GM19239 (cell line): ENCODE measurements around the gene SMIM36.
"Not testable (repeated sequence)": the region's sequence is repeated elsewhere in the genome, so short reads cannot be mapped to it uniquely, and the experiment has no call there.

Experiments used
- DNase-seq: peaks from one replicate; pipeline ENCODE4 v3.0.0; 2011; ENCODE audit warnings: low spot score; ENCODE audit not compliant: insufficient read length
- FAIRE-seq: peaks from 2 replicates; lab custom pipeline; 2011; peaks lifted over from hg19 to GRCh38; lab: Jason Lieb, UNC

The SMIM36 gene

DNA sequence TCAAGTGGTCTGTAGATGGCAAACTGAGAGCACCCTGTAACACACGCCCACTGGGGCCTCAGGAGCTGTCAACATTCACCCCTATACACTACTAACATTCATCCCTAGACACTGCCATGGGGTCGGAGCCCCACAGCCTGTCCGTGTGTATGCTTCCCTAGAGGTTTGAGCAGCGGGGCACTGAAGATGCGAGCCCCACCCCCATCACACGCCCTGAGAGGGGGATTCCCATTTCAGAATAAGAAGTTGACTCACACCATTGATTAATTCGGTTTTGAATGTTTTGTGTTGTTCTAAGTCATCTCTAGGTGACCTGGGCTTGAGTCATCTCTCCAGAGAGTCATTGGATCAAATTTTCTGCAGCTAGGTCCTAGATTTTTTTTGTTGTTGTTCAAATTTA is 52.3 kb downstream of the SMIM36 start:
- DNase-seq, result no peak
- FAIRE-seq, result no peak

DNA sequence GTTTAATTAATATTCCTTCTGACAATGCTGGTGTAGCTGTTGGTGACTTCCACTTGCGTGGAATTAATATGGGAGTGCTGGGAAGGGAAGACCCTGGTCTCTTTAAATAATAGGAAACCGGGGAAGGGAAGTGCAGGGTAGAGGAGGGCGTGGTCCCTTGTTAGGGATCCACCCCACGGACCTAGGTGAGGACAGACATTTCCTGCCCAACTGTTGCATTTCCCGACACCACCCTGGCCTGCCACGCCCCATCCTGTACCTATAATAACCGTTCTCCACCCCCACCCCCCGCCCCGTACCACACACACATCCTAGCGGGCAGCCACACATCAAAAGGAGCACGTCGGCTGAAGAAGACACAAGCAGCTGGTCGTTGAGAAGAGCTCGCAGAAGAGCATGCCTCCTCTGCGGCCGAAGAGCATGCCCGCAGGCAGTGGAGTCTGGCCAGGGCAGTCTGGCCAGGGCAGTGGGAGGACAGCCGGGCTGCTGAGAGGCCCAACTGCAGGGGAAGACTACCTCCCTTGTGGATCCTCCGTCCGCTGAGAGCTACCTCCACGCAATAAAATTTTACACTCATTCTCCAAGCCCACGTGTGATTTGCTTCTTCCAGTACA is 52.9 kb downstream of the SMIM36 start:
- FAIRE-seq (no peak), DNase-seq (no peak)

DNA sequence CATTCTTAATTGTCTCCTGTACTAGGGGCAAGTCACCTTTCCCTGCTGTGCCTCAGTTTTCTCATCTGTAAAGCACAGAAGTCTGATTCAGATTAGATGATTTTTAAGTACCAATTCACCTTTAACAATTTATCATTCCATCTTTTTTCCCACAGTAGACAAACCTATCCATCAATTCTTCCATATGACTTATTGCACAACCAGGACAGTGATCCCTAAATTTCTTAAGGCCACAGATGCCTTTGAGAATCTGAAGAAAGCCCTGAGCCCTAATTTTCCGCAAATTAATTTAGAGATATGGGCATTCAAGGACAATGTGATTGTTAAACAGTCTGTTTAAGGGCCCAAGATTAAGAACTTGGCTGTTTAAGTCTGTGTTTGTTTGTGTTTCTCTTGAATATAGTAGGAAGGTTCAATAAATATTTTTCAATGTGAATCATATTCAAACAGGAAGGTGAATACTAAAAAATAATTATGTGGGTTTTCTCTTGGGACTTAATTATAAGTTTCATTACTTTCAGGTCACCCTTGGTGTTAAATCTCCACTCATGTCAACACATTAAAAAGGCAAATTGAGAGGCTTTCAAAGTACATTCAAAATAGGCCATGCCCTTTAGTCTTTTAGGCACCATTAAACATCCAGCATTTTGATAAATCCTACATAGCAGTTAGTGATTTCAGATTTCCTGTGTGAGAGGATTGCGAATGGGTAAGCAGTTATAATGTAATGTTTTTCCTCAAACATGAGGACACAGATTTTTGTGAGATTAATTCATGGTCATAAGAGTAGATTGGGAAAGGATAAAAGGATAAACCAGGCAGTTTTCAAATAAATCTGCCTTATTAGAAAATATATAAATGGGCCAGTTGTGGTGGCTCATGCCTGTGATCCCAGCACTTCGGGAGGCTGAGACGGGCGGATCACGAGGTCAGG is 54.7 kb downstream of the SMIM36 start:
- DNase-seq (no peak), FAIRE-seq (no peak)

DNA sequence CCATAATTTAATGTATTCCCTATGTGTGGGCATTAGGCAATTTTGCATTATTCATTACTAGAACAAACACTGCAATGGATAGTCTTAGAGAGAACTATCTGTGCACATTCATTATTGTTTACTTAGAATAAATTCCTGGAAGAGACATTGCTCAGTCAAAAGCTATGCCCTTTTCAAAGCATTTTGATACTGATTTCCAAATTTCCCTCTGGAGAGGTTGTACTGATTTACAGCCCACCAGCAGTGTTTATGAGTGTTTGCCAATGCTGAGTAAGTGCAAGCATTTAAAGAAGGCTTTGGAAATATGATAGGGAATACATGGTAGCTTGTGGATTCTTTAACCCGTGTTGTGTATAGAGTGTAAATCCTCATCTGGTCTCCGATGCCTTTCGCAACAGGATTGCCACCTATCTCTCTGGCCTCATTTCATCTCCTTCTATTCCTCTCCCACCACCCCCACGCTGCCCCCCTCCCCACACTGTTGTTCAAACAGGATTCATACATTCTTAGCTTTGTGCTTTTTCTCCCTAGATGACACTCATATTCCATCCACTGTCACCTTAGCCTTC is 56.3 kb downstream of the SMIM36 start:
- DNase-seq, result no peak

DNA sequence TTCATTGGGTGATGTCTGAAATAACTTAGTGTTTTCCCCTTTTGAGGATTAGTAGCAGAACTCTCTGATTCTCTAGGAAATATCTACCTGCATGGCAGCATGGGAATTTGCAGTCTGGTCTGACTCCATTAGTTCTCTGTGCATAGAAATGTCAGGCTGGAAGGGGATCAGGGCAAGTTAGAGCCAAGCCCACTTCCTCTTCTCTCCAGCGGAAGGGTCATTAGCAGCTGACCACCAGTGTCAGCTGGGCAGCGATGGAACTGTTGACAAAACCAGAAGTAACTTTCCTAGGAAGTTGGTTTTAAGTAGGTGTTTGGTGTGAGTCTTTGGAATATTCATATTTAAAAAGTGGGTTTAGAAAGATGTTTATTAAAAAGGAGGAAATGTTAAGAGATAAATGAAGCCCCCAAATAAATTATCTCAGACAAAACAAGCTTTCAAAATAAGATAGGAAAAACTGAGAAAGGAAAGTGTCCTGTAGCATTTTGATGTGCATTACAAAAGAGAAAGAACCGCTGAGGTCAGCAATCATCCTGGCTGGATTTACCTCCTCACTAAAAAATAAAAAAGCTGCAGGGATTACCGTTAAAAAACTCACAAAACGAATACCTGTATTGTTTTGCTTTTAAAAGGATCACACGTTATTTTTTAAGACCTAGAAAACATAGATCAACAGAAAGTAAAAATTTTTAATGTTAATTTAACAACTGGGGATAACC is 57.3 kb downstream of the SMIM36 start:
- DNase-seq (no peak), FAIRE-seq (no peak)

More for the DNA sequence above, 56.3 kb downstream of the SMIM36 start:
- FAIRE-seq, result no peak

DNA sequence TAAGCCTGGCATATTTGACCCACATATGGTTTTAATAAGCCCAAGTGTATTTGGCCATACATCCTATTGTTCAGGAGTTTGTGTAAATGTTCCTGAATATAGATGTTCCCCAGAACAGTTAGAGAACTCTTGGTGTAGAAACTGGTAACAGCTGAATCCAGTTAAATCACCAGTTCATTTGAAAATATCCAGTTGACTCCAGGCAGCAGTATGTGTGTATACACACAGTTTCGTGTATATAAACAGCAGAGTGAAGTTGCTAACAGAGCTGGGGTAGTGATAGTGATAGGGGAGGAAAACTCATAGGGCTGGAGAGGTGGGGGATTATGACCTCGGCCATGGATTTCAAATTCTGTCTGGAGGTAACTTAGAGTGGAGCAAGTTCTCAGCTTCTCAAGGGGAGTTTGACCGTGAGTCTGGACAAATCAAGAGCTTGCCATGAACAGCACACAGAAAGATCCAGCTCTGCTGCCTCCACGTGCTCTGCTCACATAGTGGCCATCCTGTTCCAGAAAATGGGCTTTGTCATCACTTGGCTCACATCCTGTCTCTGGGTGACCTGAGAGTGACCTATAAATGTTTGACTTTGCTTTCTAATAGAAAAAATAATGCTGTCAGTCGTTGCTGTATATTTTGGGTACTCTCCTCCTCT is 59.0 kb downstream of the SMIM36 start:
- FAIRE-seq (no peak), DNase-seq (no peak)

DNA sequence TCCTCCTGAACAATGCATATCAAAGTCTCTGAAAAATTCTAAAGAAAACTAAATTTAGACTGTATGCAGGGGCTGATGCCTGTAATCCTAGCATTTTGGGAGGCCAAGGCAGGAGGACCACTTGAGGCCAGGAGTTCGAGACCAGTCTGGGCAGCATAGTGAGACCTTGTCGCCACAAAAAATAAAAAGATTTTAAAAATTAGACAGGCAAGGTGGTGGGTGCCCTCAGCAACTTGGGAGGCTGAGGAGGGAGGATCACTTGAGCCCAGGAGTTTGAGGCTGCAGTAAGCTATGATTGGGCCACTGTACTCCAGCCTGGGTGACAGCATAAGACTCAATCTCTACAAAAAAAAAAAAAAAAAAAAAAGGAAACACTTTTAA is 59.5 kb downstream of the SMIM36 start:
- DNase-seq, result no peak

DNA sequence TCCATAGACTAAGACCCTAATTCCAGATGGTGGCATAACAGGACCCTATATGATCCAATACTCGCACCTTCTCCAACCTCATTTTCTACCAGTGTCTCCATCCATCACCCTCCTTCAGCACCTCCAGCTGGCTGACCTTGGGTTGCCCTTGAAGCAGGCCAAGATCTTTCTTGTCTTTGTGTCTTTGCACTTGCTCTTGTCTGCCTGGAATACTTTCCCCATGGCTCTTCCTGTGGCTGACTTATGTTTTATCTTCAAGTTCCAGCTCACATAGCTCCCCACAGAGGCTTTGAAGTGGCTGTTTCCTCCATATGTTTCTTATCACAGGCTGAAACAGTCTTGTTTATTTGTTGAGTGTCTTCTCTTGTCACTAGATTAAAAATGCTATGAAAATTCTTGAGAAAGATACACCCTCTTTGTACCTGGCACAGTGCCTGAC is 60.0 kb downstream of the SMIM36 start:
- DNase-seq, result no peak
- FAIRE-seq, result no peak

More for the DNA sequence above, 59.5 kb downstream of the SMIM36 start:
- FAIRE-seq, result no peak

DNA sequence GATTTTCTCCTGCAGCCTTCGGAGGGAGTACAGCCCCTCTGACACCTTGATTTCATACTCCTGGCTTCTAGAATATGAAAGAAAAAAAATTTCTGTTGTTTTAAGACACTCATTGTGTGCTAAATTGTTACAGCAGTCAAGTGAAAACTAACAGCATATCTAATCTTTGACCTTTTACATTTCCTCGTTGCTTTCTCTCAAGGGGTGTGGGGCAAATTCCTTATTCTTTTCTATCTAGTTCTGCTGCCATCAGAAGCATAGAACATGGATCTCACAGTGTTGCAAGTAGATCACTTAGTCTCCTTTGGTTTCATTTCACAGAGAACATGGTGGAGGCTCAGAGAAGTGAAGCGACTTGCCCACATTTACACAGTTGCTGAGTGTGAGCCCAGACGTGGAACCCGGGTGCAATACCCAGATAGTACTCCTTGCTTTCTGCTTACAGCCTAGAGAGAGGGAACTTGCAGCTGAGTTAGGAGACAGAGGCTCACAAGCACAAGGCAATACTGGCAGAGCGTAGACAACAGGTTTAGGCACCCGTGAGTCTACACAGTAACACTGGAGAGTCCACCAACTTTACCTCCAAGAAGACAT is 60.9 kb downstream of the SMIM36 start:
- FAIRE-seq (no peak), DNase-seq (no peak)

DNA sequence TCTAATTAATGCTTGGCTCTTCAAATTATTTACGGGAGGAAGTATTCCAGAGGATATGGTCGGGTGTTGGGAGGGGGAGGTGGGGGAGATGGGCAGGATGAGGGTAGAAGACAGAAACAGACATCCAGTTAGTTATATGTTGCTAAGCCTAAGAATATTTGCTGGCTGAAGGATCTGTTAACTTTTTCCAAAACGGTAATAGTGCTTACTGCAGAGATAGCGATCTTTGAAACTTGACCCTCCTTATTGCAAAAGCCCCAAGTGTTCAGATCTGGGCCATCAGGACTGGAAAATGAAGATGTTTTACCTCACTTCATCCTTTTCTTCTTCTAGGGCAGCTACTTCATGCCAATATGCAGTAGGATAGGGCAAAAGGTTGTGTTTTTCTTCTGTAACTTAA is 62.6 kb downstream of the SMIM36 start:
- FAIRE-seq (no peak), DNase-seq (no peak)

DNA sequence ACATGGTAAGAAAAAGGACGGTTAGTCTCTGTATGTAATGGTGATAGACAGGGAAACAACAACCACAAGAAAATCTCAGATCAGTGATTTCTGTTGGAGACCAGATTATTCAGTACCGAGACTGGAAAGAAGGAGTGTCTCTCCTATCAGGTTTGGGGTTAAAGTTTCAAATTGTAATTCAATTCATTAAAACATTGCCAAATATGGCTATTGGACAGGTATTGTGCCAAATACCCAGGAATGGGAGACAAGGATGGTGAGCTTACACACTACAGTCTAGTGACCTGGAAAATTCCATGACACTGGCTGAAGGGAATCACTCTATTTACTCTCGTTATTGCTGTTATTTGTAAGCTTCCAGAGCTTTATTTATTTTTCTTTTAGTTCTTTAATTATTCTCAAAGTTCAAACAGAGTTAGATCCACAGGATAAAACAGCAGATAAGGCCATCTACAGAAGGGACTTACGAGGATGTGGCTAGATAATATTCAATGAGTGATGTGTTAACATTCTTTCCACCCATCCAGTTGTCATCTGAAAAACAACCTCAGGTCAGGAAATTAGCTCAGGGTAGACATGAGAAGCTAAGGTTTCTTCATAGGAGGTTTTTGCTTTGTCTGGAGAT is 64.6 kb downstream of the SMIM36 start:
- FAIRE-seq (peak; percentile 26), DNase-seq (no peak)

DNA sequence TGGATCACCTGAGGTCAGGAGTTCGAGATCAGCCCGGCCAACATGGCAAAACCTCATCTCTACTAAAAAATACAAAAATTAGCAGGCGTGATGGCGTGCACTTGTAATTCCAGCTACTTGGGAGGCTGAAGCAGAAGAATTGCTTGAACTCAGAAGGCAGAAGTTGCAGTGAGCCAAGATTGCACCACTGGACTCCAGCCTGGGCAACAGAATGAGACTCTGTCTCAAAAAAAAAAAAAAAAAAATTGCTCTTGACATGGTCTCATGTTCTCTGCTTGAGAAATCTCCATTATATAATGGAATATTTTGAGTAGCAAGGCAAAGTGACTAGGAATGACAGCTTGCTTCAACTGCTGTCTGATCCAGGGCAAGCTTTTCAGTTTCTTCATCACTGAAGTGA is 65.2 kb downstream of the SMIM36 start:
- FAIRE-seq, DNase-seq: not testable (repeated sequence)

DNA sequence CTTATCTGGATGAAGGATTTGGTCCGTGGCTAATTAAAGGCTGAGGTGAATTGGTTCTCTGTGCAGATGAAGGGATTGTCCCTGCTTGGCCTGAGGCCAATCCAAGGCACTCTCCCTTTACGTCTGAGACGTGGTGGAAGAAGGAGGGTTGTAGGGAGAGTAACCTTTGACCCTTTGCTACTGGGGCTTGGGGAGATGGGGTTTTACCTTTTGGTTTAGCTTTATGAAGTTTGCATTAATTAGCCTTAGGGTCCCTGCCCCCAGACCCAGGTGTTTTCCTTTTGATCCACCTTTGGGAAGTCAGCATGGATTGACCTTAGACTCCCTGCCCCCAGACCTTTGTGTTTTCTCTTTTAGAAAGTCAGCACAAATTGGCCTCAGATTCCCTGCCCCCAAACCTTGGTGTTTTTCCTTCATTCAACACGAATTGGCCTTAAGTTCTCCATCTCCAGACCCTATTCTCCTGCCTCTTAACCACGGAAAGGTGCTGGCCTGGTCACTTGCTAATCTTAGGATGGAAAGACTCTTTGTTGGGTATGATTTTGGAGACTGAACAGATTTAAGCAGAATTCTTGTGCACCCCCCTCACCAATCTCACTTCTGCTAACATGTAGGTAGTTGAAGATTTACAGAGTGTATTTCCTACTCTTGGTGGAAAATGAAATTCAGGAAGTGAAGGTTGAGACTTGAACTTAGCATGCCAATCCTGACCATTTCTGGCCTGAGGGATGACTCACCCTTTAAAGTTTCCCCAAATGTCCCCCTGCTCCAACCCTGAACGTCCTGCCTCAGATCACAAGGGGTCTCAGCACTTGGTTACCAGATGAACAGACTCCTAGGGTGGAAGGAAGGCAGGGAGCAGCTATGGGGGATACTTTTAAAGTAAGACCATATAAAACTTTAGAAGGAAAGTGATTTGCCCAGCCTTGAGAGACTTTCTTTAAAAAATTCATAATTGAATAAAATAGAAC is 66.5 kb downstream of the SMIM36 start:
- FAIRE-seq (peak; percentile 98), DNase-seq (no peak)

DNA sequence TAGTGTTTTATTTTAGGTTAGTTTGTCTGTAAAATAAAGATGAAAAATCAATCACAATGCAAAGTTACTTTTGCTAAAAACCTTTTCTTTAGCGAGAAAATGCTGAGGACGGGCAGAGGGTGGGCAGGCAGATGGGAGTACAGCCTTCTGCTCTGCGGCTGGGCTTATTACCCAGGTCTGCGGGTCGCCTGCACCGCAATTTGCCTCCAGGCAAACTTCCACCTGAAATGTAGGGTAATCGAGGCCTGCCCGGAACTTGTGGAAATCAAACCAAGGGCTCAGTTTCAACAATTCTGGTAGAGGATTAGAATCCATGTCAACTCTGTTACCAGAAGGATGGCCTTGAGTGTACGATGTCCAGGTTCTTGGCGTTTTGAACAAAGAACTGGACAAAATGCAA is 67.3 kb downstream of the SMIM36 start:
- FAIRE-seq (peak; percentile 49), DNase-seq (no peak)

DNA sequence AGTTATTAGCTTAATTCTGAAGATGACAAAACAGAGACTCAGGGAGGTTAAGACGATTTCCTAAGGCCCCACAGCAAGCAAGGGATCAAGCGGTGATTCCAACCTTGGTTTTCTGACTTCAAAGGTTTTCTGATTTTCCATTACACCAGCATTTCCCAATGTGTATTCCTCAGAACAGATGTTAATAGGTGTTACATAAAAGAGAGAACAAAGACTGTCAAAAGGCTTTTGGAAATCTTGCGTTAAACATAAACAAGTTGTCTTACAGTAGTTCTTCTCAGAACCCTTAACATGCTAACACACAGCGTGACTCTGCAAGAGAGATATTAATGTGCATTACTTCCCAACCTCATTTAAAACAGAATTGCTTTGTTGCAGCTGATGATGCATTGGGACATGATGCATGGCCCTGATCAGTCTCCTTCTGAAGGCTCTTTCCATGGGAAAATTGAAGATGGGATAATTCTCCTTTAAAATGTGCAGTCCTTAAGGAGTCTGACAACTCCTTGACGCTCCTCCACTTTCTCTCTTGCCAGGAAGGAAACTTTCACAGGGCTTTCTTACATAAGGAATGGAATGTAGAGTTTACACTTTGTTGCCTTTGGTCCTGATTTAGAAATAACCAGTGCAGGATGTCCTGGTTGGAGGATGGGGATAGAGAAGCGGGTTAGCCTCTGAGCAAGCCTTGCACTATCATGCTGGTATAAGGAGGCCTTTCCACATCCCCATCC is 68.1 kb downstream of the SMIM36 start:
- DNase-seq, result no peak
- FAIRE-seq, result no peak

DNA sequence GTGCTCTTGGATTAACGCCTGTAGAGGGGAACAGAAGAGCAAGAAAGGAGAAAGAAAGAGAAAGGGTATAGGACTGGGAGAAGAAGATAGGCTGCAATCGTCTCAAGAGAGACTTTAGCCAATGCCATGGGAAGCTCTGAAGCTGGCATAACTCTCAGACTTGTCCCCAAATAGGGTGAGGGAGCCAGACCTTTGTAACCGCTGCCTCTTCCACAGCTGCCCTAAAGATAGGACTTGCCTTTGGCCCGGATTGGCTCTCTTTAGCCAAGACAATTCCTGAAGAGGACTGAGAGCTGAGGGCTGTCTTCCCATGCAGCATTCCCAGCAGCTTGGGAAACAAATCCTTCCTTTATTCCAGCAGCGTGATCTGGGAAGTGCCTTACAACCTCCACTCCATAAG is 68.8 kb downstream of the SMIM36 start:
- DNase-seq (no peak), FAIRE-seq (no peak)

DNA sequence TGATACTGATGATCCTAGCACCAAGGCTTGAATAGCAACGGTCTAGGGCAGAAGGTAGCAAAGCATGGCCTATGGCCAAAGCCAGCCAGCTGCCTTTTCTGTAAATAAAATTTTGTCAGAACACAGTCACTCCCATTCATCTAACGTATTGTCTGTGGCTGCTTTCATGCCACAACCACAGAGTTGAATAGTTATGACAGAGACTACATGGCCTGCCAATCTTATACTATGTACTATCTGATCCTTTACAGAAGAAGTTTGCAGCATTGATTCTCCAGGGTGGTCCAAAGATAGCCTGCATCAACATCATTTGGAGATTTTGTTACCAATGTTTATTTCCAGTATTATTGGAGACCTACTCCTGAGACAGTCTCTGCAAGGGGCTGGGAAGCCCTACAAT is 69.7 kb downstream of the SMIM36 start:
- FAIRE-seq (no peak), DNase-seq (no peak)

DNA sequence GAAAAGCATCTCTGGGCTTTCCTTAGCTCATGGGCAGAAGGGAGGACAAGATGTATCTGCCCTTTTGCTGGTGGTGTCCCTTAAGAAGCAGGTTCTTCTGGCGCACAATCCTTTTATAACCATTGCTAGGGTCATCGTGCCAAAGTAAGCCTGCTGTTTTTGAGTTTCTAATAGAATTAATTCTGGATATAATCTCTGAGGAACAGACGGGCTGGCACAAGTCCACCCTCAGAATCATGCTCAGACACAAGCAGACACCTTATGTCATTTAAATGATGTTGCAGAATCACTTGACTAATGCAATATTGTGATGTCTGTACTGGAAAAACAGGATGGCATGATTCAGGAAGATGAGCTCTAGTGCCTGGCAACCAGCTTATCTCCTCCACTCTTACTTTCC is 70.9 kb downstream of the SMIM36 start:
- DNase-seq (no peak), FAIRE-seq (no peak)
